Mucosa of gallbladder (tissue), 1 donor: ENCODE measurements around the gene DEAF1. TPM values are rescaled to one million over a fixed set of nuclear protein-coding genes. Genes with fewer than 3 reads are reported as not detected.

Experiments used
- DNase-seq: peaks from one replicate; pipeline ENCODE4 v3.0.0-alpha.2; 2020; ENCODE audit warnings: low spot score
- total RNA-seq: library from RNA; stranded (reverse); gene quantifications from one replicate; pipeline ENCODE4 v1.2.1, GENCODE V29; 2021
- donor health status: DM: no; HTN: no; CAD: no.

Gene DEAF1
- total RNA-seq, 1 donor from 2014 or later, result 45.0 TPM

- no peak for DNase-seq
Observed at GRCh38 chr11:643849-644738, 50.9 kb downstream of the DEAF1 start.

DNA sequence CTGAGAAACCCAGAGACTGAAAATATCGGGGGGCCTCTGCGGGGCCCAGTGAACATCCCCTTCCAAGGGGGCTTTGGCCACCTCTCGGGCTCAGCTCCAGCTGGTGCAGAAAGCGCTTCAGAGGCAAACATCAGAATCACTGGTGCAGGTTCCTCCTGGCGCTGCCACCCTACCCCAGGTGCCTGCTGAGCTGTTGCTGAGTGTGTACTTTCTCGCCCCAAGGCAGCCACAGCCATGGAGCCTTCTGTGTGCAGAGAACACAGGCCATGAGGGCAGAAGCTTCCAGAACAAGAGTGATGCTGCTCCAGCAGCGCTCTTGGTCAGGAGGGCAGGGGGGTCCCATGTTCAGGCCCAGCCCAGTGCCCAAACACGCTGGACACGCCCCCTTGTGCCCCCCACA is 51.7 kb downstream of the DEAF1 start:
- DNase-seq, result no peak

DNA sequence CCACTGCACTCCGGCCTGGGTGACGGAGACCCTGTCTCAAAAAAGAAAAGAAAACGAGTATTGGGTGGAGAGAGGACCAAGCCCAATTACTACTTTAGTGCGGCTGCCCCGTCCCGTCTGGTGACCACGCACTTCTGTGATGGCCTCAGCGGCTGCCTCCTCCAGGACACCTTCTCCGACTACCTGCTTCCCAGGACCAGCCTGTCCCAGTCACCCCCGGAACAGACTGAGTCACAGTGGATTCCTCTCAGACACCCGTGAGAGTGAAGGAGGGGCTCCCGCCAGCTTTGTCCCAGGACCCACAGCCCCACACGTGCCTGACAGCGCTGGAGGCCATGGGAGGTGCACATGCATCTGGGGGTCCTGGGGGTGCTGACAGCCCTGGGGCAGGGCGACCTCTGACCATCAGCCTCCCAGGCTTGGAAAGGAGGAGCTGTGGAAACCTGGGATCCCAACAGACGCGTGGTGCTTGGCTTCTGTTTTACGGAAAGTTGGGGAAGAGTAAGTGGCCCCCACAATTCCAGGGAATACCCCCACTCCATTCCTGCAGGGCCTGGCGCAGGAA is 53.1 kb downstream of the DEAF1 start:
- DNase-seq, result no peak

DNA sequence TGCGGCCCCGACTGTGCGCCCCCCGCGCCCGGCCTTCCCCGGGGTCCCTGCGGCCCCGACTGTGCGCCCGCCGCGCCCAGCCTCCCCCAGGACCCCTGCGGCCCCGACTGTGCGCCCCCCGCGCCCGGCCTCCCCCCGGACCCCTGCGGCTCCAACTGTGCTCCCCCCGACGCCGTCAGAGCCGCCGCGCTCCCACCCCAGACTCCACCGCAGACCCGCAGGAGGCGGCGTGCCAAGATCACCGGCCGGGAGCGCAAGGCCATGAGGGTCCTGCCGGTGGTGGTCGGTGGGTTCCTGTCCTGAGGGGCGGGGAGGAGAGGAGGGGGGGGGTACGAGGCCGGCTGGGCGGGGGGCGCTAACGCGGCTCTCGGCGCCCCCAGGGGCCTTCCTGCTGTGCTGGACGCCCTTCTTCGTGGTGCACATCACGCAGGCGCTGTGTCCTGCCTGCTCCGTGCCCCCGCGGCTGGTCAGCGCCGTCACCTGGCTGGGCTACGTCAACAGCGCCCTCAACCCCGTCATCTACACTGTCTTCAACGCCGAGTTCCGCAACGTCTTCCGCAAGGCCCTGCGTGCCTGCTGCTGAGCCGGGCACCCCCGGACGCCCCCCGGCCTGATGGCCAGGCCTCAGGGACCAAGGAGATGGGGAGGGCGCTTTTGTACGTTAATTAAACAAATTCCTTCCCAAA is 54.9 kb downstream of the DEAF1 start:
- no peak for DNase-seq

DNA sequence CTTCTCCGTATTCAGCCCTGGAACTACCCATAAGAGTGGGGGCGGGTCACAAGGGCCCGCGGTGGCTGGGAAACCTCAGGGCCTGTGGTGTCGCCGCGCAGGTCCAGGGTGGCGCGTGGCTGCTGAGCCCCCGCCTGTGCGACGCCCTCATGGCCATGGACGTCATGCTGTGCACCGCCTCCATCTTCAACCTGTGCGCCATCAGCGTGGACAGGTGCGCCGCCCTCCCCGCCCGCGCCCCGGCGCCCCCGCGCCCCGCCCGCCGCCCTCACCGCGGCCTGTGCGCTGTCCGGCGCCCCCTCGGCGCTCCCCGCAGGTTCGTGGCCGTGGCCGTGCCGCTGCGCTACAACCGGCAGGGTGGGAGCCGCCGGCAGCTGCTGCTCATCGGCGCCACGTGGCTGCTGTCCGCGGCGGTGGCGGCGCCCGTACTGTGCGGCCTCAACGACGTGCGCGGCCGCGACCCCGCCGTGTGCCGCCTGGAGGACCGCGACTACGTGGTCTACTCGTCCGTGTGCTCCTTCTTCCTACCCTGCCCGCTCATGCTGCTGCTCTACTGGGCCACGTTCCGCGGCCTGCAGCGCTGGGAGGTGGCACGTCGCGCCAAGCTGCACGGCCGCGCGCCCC is 55.6 kb downstream of the DEAF1 start:
- DNase-seq, result no peak

- DNase-seq, result no peak
Observed at GRCh38 chr11:638631-639331, 56.2 kb downstream of the DEAF1 start.

- no peak for DNase-seq
Observed at GRCh38 chr11:637593-638521, 57.2 kb downstream of the DEAF1 start.

DNA sequence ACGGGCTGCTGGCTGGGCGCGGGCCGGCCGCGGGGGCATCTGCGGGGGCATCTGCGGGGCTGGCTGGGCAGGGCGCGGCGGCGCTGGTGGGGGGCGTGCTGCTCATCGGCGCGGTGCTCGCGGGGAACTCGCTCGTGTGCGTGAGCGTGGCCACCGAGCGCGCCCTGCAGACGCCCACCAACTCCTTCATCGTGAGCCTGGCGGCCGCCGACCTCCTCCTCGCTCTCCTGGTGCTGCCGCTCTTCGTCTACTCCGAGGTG is 57.8 kb downstream of the DEAF1 start:
- no peak for DNase-seq

DNA sequence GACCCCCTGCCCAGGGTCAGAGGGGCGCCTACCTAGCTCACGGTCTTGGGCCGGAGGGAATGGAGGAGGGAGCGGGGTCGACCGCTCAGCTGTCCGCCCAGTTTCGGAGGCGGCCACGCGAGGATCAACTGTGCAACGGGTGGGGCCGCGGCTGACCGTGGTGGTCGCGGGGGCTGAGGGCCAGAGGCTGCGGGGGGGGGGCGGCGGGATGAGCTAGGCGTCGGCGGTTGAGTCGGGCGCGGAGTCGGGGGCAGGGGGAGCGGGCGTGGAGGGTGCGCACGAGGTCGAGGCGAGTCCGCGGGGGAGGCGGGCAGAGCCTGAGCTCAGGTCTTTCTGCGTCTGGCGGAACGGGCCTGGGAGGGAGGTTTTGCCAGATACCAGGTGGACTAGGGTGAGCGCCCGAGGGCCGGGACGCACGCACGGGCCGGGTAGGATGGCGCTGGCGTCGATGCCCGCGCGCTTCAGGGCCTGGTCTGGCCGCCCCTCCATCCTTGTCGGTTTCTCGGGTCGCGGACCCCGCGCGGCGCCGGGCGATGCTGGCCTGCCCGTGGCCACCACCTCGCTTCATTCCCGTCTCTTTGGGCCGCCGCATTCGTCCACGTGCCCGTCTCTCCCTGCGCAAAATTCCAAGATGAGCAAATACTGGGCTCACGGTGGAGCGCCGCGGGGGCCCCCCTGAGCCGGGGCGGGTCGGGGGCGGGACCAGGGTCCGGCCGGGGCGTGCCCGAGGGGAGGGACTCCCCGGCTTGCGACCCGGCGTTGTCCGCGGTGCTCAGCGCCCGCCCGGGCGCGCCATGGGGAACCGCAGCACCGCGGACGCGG is 58.3 kb downstream of the DEAF1 start, which contains the start of gene DRD4:
TSS of gene DRD4 (plus strand) at position 759 of the 822 bp plus-strand sequence. CDS start at position 795, 36 bp downstream.
- no peak for DNase-seq

DNA sequence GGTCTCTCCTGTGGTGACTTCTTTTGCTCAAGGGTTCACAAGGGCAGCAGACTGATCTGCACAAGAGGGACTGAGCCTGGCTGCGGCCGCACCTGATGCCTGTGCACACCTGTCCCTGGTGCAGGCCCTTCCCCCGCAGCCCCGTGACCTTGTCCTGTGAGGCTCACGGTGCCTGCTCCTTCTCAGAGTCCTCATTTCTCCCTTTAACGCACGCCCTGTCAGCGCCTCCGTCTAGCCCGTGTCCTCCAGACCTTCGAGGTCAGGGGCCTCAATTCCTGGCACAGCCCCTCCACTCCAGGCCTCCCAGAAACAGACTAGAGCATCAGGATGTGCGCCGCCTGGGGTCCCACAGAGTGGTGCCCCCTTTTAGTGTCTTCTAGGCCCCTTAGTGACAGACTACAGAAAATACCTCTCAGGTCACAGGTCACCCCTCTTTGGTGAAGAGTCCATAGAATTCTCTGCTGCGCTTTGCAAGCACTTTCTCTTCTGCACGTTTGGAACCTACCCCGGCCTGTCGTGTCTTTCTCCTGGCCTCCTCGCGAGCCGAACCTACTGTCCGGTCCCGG is 59.0 kb downstream of the DEAF1 start:
- DNase-seq, result no peak

DNA sequence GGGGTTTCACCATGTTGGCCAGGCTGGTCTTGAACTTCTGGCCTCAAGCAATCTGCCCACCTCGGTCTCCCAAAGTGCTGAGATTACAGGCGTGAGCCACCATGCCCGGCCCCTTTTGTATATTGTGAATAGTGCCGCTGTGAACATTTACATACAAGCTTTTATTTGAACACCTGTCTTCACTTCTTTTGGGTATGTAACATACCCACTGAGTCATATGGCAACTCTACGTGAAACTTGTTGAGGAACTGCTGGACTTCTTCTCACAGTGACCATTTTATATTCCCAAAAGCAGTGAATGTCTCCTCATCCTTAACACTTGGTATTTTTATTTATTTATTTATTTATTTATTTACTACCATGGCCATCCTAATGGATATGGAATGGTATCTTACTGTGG is 64.2 kb downstream of the DEAF1 start:
- no peak for DNase-seq

GRCh38 chr11:629237-629583 is 65.8 kb downstream of the DEAF1 start:
- DNase-seq, result no peak

DNA sequence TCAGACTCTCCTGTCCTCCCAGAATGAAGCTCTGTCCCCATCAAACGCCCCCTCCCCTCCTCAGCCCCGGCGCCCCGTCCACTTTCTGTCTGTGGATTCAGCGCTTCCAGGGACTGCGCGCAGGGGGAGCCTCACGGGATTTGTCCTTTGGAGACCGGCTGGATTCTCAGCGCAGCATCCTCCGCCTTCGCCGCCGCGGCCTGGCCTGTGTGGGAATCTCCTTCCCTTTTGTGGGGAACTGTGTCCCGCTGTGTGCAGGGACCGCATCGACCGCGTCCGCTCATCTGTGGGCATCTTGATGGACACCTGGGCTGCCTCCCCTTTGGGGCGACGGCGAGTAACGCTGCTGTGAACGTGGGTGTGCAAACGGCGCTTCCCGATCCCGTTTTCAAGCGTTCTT is 67.0 kb downstream of the DEAF1 start:
- no peak for DNase-seq

GRCh38 chr11:627308-627576 is 67.8 kb downstream of the DEAF1 start:
- DNase-seq, result no peak

GRCh38 chr11:626475-627307 is 68.3 kb downstream of the DEAF1 start, which contains the start of gene SCT:
TSS of gene SCT (minus strand) at chr11:627181. CDS start at chr11:627143, 38 bp downstream.
- no peak for DNase-seq

GRCh38 chr11:625636-626268 is 69.3 kb downstream of the DEAF1 start:
- no peak for DNase-seq

- no peak for DNase-seq
Observed at GRCh38 chr11:624705-625635, 70.1 kb downstream of the DEAF1 start, which contains the start of gene CDHR5. TSS of gene CDHR5 (minus strand) at chr11:624955. CDS start at chr11:624902, 53 bp downstream.
